ENCODE measurements around the gene OR11L1.

OR11L1 gene

GRCh38 chr1:247824023-247824422, 17.7 kb downstream of the OR11L1 start, which contains the start of gene OR14A16 (continued):
- TF ChIP-seq ZNF324 (tag by site-specific recombination; IDR thresholded peaks at IDR 0.05): no peak

DNA sequence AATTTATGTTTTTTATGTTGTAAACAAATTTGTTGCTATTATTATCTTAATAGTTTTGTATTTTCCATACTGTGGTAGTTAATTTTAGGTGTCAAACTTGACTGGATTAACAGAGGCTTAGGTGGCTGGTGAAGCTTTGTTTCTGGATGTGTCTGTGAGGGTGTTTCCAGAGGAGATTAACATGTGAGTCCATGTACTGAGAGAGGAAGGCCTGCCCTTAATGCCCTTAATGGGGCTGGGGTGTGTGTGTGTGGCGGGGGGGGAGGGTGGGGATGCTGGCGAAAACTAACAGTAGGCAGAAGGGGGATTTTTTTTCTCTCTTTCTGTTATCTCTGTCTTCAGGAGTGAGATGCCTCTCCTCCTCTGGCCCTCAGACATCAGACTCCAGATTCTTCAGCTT, 19.6 kb downstream of the OR11L1 start:
- ChIA-PET CTCF (no interaction called here), POLR2A (no interaction called here)
- Histone ChIP-seq H3K27ac (ENCODE audit: extremely low read depth, low read depth, low read length) (no peak overlapping the region), H3K4me1 (ENCODE audit: control insufficient read depth, insufficient read depth, low read length) (no peaks in the 10 kb centered on the region), H3K9me3 (ENCODE audit: control insufficient read depth, insufficient read depth, low read depth, low read length) (no peaks in the 10 kb centered on the region), H3K4me3 (ENCODE audit: low read depth, low read length) (no peak overlapping the region), H3K36me3 (ENCODE audit: control insufficient read depth in 2 of 2, insufficient read depth in 1 of 2, low read length in 2 of 2) (no peaks in the 10 kb centered on the region)
- no peak for TF ChIP-seq ZIC2 (tag by site-specific recombination; IDR thresholded peaks at IDR 0.05)
- TF ChIP-seq SCRT1 (tag by site-specific recombination; IDR thresholded peaks at IDR 0.05; ENCODE audit: borderline replicate concordance): no peak
- TF ChIP-seq TRIM28 (IDR thresholded peaks at IDR 0.05; ENCODE audit: borderline replicate concordance, low read length): no peak
- TF ChIP-seq, protein P1, sequence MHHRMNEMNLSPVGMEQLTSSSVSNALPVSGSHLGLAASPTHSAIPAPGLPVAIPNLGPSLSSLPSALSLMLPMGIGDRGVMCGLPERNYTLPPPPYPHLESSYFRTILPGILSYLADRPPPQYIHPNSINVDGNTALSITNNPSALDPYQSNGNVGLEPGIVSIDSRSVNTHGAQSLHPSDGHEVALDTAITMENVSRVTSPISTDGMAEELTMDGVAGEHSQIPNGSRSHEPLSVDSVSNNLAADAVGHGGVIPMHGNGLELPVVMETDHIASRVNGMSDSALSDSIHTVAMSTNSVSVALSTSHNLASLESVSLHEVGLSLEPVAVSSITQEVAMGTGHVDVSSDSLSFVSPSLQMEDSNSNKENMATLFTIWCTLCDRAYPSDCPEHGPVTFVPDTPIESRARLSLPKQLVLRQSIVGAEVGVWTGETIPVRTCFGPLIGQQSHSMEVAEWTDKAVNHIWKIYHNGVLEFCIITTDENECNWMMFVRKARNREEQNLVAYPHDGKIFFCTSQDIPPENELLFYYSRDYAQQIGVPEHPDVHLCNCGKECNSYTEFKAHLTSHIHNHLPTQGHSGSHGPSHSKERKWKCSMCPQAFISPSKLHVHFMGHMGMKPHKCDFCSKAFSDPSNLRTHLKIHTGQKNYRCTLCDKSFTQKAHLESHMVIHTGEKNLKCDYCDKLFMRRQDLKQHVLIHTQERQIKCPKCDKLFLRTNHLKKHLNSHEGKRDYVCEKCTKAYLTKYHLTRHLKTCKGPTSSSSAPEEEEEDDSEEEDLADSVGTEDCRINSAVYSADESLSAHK (tag by site-specific recombination; IDR thresholded peaks at IDR 0.05): no peak
- TF ChIP-seq ZNF24 (tag by site-specific recombination; IDR thresholded peaks at IDR 0.05): no peak
- no peak for TF ChIP-seq ZNF157 (tag by site-specific recombination; IDR thresholded peaks at IDR 0.05)
- TF ChIP-seq ZNF37A (tag by site-specific recombination; IDR thresholded peaks at IDR 0.05): no peak
- TF ChIP-seq ZNF423 (tag by site-specific recombination; IDR thresholded peaks at IDR 0.05): no peak
- no peak for TF ChIP-seq KLF8 (tag by site-specific recombination; IDR thresholded peaks at IDR 0.05)
- TF ChIP-seq ZNF629 (tag by site-specific recombination; IDR thresholded peaks at IDR 0.05): no peak
- TF ChIP-seq ZNF843 (tag by site-specific recombination; IDR thresholded peaks at IDR 0.05): no peak
- no peak for TF ChIP-seq ZNF184 (tag by site-specific recombination; IDR thresholded peaks at IDR 0.05)
- TF ChIP-seq ZNF518A (tag by site-specific recombination; conservative IDR thresholded peaks at IDR 0.05; ENCODE audit: low read depth): no peak
- TF ChIP-seq ZNF658 (tag by site-specific recombination; IDR thresholded peaks at IDR 0.05): no peak
- no peak for TF ChIP-seq ZNF558 (tag by site-specific recombination; IDR thresholded peaks at IDR 0.05)
- TF ChIP-seq ZNF777 (tag by site-specific recombination; IDR thresholded peaks at IDR 0.05; ENCODE audit: borderline replicate concordance): no peak

DNA sequence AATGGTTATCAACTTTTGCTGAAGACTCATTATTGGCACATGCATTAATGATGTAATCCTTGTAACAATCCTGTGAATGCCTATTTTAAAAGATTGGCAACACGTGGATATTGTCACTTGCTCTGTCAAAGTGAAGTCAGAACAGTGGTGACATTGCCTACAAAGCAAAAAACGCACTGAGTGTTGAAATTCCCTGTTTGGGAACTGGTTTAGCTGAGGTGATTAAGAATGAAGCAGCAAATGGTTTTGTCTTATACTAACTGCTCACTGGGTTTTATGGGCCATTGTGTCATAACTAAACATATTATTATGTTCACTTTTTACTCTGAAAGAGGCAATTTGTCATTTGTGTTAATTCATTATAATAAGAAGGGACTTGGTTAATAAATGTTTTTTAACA, 29.1 kb downstream of the OR11L1 start:
- TF ChIP-seq TRIM28 (IDR thresholded peaks at IDR 0.05; ENCODE audit: borderline replicate concordance, low read length): no peak
- no peak for TF ChIP-seq ZNF175 (tag by site-specific recombination; IDR thresholded peaks at IDR 0.05)
- TF ChIP-seq, protein P2, sequence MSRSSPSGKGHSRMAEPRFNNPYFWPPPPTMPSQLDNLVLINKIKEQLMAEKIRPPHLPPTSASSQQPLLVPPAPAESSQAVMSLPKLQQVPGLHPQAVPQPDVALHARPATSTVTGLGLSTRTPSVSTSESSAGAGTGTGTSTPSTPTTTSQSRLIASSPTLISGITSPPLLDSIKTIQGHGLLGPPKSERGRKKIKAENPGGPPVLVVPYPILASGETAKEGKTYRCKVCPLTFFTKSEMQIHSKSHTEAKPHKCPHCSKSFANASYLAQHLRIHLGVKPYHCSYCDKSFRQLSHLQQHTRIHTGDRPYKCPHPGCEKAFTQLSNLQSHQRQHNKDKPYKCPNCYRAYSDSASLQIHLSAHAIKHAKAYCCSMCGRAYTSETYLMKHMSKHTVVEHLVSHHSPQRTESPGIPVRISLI (tag by site-specific recombination; IDR thresholded peaks at IDR 0.05): no peak
- TF ChIP-seq, protein P3, sequence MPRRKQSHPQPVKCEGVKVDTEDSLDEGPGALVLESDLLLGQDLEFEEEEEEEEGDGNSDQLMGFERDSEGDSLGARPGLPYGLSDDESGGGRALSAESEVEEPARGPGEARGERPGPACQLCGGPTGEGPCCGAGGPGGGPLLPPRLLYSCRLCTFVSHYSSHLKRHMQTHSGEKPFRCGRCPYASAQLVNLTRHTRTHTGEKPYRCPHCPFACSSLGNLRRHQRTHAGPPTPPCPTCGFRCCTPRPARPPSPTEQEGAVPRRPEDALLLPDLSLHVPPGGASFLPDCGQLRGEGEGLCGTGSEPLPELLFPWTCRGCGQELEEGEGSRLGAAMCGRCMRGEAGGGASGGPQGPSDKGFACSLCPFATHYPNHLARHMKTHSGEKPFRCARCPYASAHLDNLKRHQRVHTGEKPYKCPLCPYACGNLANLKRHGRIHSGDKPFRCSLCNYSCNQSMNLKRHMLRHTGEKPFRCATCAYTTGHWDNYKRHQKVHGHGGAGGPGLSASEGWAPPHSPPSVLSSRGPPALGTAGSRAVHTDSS (tag by site-specific recombination; IDR thresholded peaks at IDR 0.05): no peak
- no peak for TF ChIP-seq ZBTB6 (tag by site-specific recombination; IDR thresholded peaks at IDR 0.05)
- no peak overlapping the region for H3K4me3 ChIP-seq (ENCODE audit: low read depth, low read length)
- no peaks in the 10 kb centered on the region for H3K9me3 ChIP-seq (ENCODE audit: control insufficient read depth, insufficient read depth, low read depth, low read length)
- no peaks in the 10 kb centered on the region for H3K36me3 ChIP-seq (ENCODE audit: control insufficient read depth in 2 of 2, insufficient read depth in 1 of 2, low read length in 2 of 2)
- no peak overlapping the region for H3K27ac ChIP-seq (ENCODE audit: extremely low read depth, low read depth, low read length)
- ChIA-PET POLR2A (no interaction called here), CTCF (no interaction called here)
- H3K4me1 ChIP-seq (ENCODE audit: control insufficient read depth, insufficient read depth, low read length): no peaks in the 10 kb centered on the region

All from HEK293 (cell line).